SH-SY5Y (cell line): ENCODE data around the gene NDRG2.

ENCODE experiments used
- GATA2 ChIP-seq: IDR thresholded peaks from 2 replicates; pipeline ENCODE4 v1.6.1; 2011; ENCODE audit warnings: mild to moderate bottlenecking, low read depth, low read length
- GATA3 ChIP-seq: IDR thresholded peaks from 2 replicates; pipeline ENCODE4 v1.6.1; 2011; ENCODE audit warnings: low read depth, mild to moderate bottlenecking, low read length, moderate library complexity

NDRG2 gene

GRCh38 chr14:21060614-21061346, 35.9 kb upstream of the NDRG2 start:
- no peak for TF ChIP-seq GATA3
- TF ChIP-seq GATA2 = no peak

- TF ChIP-seq GATA2 (no peak), GATA3 (no peak)
Measured at GRCh38 chr14:21059842-21060613, 35.2 kb upstream of the NDRG2 start.

GRCh38 chr14:21058903-21059302, 34.0 kb upstream of the NDRG2 start:
- TF ChIP-seq GATA2 (no peak), GATA3 (no peak)

- TF ChIP-seq GATA2 = no peak
- TF ChIP-seq GATA3 = no peak
Measured at GRCh38 chr14:21057803-21058675, 33.2 kb upstream of the NDRG2 start, which contains the start of gene RNASE8. RNASE8 (plus strand) TSS chr14:21057822; CDS start chr14:21057893, 71 bp downstream.

GRCh38 chr14:21056520-21057163, 31.8 kb upstream of the NDRG2 start:
- TF ChIP-seq GATA2 = no peak
- no peak for TF ChIP-seq GATA3

GRCh38 chr14:21055432-21056117, 30.7 kb upstream of the NDRG2 start:
- TF ChIP-seq GATA2 (no peak), GATA3 (no peak)

- TF ChIP-seq GATA3 (no peak), GATA2 (no peak)
Measured at GRCh38 chr14:21054768-21055145, 29.9 kb upstream of the NDRG2 start.

GRCh38 chr14:21054123-21054767, 29.4 kb upstream of the NDRG2 start:
- TF ChIP-seq GATA2 = no peak

- TF ChIP-seq GATA2 (no peak), GATA3 (no peak)
Measured at GRCh38 chr14:21053184-21054122, 28.6 kb upstream of the NDRG2 start.

- TF ChIP-seq GATA2 (no peak), GATA3 (no peak)
Measured at GRCh38 chr14:21050597-21050996, 25.7 kb upstream of the NDRG2 start.

GRCh38 chr14:21049271-21049673, 24.4 kb upstream of the NDRG2 start:
- no peak for TF ChIP-seq GATA3
- TF ChIP-seq GATA2 = no peak

GRCh38 chr14:21048638-21049037, 23.8 kb upstream of the NDRG2 start:
- TF ChIP-seq GATA3 (no peak), GATA2 (no peak)

- TF ChIP-seq GATA3 (no peak), GATA2 (no peak)
Measured at GRCh38 chr14:21047378-21047781, 22.5 kb upstream of the NDRG2 start.
